Kidney (tissue), 14 donors: Measurements from ENCODE around the gene HRH1. TPM values are rescaled to one million over a fixed set of nuclear protein-coding genes. Genes with fewer than 3 reads are reported as not detected.

Source experiments
- DNase-seq, 5 donors: peaks; one replicate each; pipeline ENCODE4 v3.0.0-alpha.2; 2013 to 2020
- FAIRE-seq: peaks from 2 replicates; lab custom pipeline; 2012; peaks lifted over from hg19 to GRCh38; lab: Jason Lieb, UNC
- H3K27ac ChIP-seq, 2 donors: one replicate each; pipeline ENCODE4 v1.7.0; 2013; ENCODE audit warnings: low read depth in 2 of 2, low read length in 2 of 2, inconsistent platforms in 1 of 2
- H3K27me3 ChIP-seq: one replicate; pipeline ENCODE4 v1.7.1; 2013; ENCODE audit warnings: low read length, inconsistent platforms; ENCODE audit not compliant: control insufficient read depth, insufficient read depth
- H3K36me3 ChIP-seq, 3 donors: one replicate each; pipeline versions ENCODE4 v1.7.0 to v1.7.1; 2013; ENCODE audit warnings: low read length in 3 of 3, control low read depth in 1 of 3, inconsistent platforms in 1 of 3; ENCODE audit not compliant: insufficient read depth in 3 of 3, control insufficient read depth in 2 of 3
- H3K4me1 ChIP-seq, 3 donors: one replicate each; pipeline versions ENCODE4 v1.7.0 to v1.7.1; 2013; ENCODE audit warnings: low read length in 3 of 3, inconsistent platforms in 1 of 3, low read depth in 1 of 3; ENCODE audit not compliant: control insufficient read depth in 2 of 3, insufficient read depth in 2 of 3
- H3K4me3 ChIP-seq, 3 donors: one replicate each; pipeline versions ENCODE4 v1.7.0 to v1.8.1; 2013; ENCODE audit warnings: low read length in 3 of 3, control low read depth in 1 of 3, inconsistent platforms in 1 of 3
- H3K9ac ChIP-seq, 3 donors: one replicate each; pipeline versions ENCODE4 v1.7.0 to v1.7.1; 2013; ENCODE audit warnings: low read length in 3 of 3, control low read depth in 1 of 3, inconsistent platforms in 1 of 3
- H3K9me3 ChIP-seq, 3 donors: one replicate each; pipeline versions ENCODE4 v1.7.0 to v1.7.1; 2013; ENCODE audit warnings: low read length in 3 of 3, control low read depth in 1 of 3, inconsistent platforms in 1 of 3; ENCODE audit not compliant: control insufficient read depth in 2 of 3, insufficient read depth in 1 of 3
- intact Hi-C: fragments of 100-400 bp; cut with DNase I; formaldehyde crosslinking; loops from one replicate; pipeline ENCODE4 v1.11.1; 2022
- polyA plus RNA-seq: library from polyadenylated mRNA; stranded (reverse); fragments of 350-450 nt; fragmentation: Illumina TruSeq; extraction: RNeasy Lipid Tissue Mini Kit (QIAGEN cat#74804); gene quantifications from one replicate; pipeline ENCODE4 v1.2.3, GENCODE V29; 2014; ENCODE audit warnings: low read depth, low replicate concordance; ENCODE audit not compliant: insufficient read depth
- total RNA-seq: library from RNA; stranded (reverse); fragmentation: NEBNext Ultra II Directional; extraction: Animal tissue kit (Norgen Biotek cat#: 25700); gene quantifications from one replicate; pipeline ENCODE4 v1.2.1, GENCODE V29; 2021
- TF ChIP-seq, protein P1 (sequence below): IDR thresholded peaks from 3 replicates; pipeline ENCODE4 v1.5.1; 2012; ENCODE audit warnings: mild to moderate bottlenecking, moderate library complexity, borderline replicate concordance; ENCODE audit not compliant: insufficient read depth; ENCODE audit errors: extremely low read depth
- donor health status: control.
- donor health status: control.
- donor health status: control.
- donor health status: control.
- donor health status: control.
- donor health status: DM: yes; HTN: yes; CAD: no.
- donor health status: Normal renal cell carcinoma (clear cell type).

Gene HRH1
- total and polyA plus RNA-seq, 2 donors from 2014 or later, result 1.9 to 32.3 TPM

- Histone ChIP-seq H3K9me3 (no peaks in the 10 kb centered on the region), H3K27me3 (no peaks in the 10 kb centered on the region), H3K4me3 (no peak overlapping the region), H3K4me1 (peaks cover 5 to 12% (median 8%) of the 10 kb centered on the region in 3 donors), H3K9ac (no peak overlapping the region), H3K27ac (no peak overlapping the region), H3K36me3 (peaks cover 0 to 4% (median 0%) of the 10 kb centered on the region in 3 donors)
- DNase-seq, result no peak
- intact Hi-C loops, result no loop called here
- no peak for FAIRE-seq
- TF ChIP-seq, protein P1, sequence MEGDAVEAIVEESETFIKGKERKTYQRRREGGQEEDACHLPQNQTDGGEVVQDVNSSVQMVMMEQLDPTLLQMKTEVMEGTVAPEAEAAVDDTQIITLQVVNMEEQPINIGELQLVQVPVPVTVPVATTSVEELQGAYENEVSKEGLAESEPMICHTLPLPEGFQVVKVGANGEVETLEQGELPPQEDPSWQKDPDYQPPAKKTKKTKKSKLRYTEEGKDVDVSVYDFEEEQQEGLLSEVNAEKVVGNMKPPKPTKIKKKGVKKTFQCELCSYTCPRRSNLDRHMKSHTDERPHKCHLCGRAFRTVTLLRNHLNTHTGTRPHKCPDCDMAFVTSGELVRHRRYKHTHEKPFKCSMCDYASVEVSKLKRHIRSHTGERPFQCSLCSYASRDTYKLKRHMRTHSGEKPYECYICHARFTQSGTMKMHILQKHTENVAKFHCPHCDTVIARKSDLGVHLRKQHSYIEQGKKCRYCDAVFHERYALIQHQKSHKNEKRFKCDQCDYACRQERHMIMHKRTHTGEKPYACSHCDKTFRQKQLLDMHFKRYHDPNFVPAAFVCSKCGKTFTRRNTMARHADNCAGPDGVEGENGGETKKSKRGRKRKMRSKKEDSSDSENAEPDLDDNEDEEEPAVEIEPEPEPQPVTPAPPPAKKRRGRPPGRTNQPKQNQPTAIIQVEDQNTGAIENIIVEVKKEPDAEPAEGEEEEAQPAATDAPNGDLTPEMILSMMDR, result no peak
Measured at GRCh38 chr3:11274566-11275142, 120.4 kb downstream of the HRH1 start.

GRCh38 chr3:11275926-11276325 lies 121.6 kb downstream of the HRH1 start:
- Histone ChIP-seq H3K27me3 (no peaks in the 10 kb centered on the region), H3K27ac (no peak overlapping the region), H3K4me3 (no peak overlapping the region), H3K9ac (no peak overlapping the region), H3K9me3 (no peaks in the 10 kb centered on the region), H3K4me1 (peaks cover 5 to 12% (median 8%) of the 10 kb centered on the region in 3 donors), H3K36me3 (peaks cover 0 to 7% (median 1%) of the 10 kb centered on the region in 3 donors)
- FAIRE-seq (no peak), DNase-seq (no peak)
- TF ChIP-seq, protein P1, result no peak
- intact Hi-C loops, result no loop called here

DNA sequence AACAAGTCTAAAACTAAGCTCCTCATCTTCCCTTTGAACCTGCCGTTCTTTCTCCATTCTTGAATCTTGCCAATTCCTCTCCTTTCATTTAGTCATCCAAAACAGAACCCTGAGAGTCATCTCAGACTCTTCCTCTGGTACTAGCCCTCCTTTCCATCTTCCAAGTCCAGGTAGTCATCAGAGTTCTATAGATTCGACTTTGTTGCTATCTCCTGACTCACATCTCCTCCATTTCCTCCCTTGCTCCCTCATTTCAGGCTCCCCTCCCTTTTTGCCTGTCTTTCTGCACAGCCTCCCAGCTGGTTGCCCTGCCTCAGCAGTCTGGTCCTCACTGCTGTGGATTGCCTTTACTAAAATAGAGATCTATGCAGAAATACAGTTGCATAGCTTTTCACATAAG lies 122.6 kb downstream of the HRH1 start:
- no peaks in the 10 kb centered on the region for H3K27me3 ChIP-seq
- DNase-seq, result no peak
- intact Hi-C loops, result no loop called here
- no peak overlapping the region for H3K9ac ChIP-seq
- TF ChIP-seq, protein P1, result no peak
- peaks cover 0 to 9% (median 2%) of the 10 kb centered on the region in 3 donors for H3K36me3 ChIP-seq
- no peaks in the 10 kb centered on the region for H3K9me3 ChIP-seq
- no peak overlapping the region for H3K27ac ChIP-seq
- H3K4me3 ChIP-seq, result no peak overlapping the region
- H3K4me1 ChIP-seq, result peaks cover 5 to 10% (median 8%) of the 10 kb centered on the region in 3 donors
- FAIRE-seq, result no peak
